ENCODE measurements around the gene AFF1. TPM values are rescaled to one million over a fixed set of nuclear protein-coding genes. Genes with fewer than 3 reads are reported as not detected.
A peak's percentile ranks its signal among the peaks of the same experiment; 100 is the strongest.

The AFF1 gene
- total RNA-seq, 4 donors from 2014 or later: 72.5 to 128 (median 108) TPM

DNA sequence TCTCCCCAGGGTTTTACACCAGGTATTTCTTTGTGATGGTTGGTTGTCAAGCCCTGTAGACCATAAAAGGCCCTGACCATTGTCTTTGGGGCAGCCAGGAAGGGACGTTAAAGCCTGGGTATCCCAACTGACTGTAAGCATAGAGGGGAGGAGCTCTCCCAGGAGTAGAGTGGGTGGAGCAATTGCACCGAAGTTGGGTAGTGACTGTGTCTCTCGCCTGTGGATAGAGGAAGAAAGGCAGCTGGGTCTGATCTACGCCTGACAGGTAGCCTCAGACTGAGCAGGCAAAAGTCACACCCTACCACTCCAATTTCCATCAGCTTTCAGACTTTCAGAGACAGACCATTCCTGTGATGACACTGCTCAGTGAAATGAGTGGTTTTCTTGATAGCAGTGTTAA is 162.3 kb downstream of the AFF1 start:
- TF ChIP-seq POLR2A (IDR thresholded peaks at IDR 0.05): no peak
- TF ChIP-seq, protein P1, sequence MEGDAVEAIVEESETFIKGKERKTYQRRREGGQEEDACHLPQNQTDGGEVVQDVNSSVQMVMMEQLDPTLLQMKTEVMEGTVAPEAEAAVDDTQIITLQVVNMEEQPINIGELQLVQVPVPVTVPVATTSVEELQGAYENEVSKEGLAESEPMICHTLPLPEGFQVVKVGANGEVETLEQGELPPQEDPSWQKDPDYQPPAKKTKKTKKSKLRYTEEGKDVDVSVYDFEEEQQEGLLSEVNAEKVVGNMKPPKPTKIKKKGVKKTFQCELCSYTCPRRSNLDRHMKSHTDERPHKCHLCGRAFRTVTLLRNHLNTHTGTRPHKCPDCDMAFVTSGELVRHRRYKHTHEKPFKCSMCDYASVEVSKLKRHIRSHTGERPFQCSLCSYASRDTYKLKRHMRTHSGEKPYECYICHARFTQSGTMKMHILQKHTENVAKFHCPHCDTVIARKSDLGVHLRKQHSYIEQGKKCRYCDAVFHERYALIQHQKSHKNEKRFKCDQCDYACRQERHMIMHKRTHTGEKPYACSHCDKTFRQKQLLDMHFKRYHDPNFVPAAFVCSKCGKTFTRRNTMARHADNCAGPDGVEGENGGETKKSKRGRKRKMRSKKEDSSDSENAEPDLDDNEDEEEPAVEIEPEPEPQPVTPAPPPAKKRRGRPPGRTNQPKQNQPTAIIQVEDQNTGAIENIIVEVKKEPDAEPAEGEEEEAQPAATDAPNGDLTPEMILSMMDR (IDR thresholded peaks at IDR 0.05): no peak
- DNase-seq: no peak
- Histone ChIP-seq H3K36me3 (peaks cover 0 to 14% (median 0%) of the 10 kb centered on the region in 3 donors), H3K4me1 (peaks cover 0 to 11% (median 2%) of the 10 kb centered on the region in 4 donors), H3K9me3 (no peaks in the 10 kb centered on the region), H3K4me3 (no peak overlapping the region), H3K27me3 (no peaks in the 10 kb centered on the region), H3K27ac (no peak overlapping the region)

DNA sequence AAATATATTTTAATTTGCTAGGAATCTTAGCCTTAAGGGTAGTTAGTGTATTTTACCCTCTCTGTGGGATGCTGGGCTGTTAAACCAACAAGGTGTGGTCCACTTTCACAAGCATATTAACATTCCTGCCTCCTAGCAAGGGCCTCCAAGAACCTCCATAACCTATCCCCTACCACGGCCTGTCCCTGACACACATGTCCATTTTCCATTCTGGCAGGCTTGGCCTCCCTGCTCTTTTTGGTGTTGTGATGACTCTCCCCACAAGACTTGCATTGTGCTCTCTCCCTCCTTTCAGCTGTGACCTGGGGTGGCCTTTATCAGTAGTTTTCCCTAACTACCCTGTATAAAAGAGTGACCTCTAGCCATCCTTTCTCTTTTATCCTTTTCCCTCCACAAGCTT is 165.4 kb downstream of the AFF1 start:
- TF ChIP-seq POLR2A (IDR thresholded peaks at IDR 0.05): no peak
- TF ChIP-seq, protein P1 (IDR thresholded peaks at IDR 0.05): no peak
- Histone ChIP-seq H3K36me3 (peaks cover 0 to 2% (median 0%) of the 10 kb centered on the region in 3 donors), H3K27me3 (no peaks in the 10 kb centered on the region), H3K9me3 (no peaks in the 10 kb centered on the region), H3K27ac (no peak overlapping the region), H3K4me3 (no peak overlapping the region), H3K4me1 (peaks cover 0 to 21% (median 0%) of the 10 kb centered on the region in 4 donors)
- no peak for DNase-seq

DNA sequence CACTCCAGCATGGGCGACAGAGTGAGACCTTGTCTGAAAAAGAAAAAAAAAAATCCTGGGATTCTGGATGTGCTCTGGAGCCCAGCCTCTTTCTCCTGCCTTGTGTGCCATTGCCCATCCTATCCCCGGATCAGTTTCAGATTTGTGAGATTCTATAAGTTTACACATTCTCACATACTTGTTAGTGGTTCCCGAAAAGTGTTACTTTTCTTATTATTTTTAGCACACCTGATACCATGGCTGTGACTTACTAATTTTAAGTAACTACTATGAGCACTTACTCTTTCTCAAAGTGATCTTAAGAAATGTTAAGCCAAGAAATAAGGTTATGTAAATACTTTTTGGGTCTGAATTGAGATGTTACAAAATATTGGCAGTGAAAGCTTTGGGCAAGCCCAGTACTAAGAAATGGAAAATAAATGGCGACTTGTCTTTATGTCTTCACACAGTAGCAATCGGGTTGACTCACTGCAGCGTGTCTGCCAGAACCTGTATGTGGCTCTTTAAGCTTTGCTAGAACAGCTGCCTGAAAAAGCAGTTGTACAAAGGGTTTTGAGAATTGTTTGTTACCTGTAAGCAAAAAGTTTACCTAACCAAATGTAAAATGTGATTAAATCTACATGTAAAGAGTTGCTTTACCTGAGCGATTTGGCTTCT is 166.9 kb downstream of the AFF1 start:
- Histone ChIP-seq H3K4me1 (peaks cover 0 to 21% (median 0%) of the 10 kb centered on the region in 4 donors), H3K36me3 (no peaks in the 10 kb centered on the region), H3K4me3 (no peak overlapping the region), H3K27me3 (no peaks in the 10 kb centered on the region), H3K27ac (no peak overlapping the region), H3K9me3 (no peaks in the 10 kb centered on the region)
- no peak for TF ChIP-seq POLR2A (IDR thresholded peaks at IDR 0.05)
- TF ChIP-seq, protein P1 (IDR thresholded peaks at IDR 0.05): no peak
- no peak for DNase-seq

DNA sequence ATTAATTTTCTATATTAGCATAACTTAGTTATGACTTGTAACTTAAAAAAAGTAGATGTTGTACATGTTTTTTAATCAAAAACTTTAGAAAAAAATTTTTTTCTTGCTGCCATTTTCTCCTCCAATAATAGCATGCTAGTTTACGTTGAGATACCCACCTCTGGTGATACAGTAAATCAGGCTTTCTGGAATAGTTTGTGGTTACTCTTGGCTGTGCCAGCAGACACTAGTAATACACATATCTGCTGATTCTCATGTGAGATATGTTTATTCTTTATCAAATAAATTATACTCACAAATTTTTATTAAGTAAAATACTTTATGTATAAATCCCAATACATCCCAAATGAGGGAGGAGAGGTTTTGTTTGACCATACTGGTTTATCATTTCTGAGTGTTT is 168.3 kb downstream of the AFF1 start:
- Histone ChIP-seq H3K4me1 (peaks cover 0 to 30% (median 0%) of the 10 kb centered on the region in 4 donors), H3K4me3 (no peak overlapping the region)
- TF ChIP-seq, protein P1 (IDR thresholded peaks at IDR 0.05): no peak
- TF ChIP-seq POLR2A (IDR thresholded peaks at IDR 0.05): no peak

DNA sequence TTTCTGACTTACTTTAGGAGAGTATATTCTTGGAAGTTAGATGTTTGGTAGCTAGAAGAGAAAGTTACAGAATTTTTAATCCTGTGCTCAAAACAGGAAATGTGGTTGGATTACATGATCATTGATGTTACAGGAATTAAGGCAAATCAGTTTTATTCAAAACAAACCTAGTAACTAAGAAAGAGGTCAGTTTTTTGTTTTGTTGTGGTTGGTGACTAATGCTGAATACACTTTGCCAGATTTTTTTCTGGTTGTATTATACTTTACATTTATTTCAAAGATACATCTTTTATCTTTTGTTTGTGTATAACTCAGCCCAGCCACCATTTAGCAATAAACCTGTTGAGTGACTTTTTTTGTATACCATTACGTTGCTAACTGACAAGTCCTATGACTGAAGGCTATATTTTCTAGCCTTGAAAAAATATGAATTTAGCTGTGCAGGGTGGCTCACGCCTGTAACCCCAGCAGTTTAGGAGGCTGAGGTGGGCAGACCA is 168.9 kb downstream of the AFF1 start:
- no peak for DNase-seq
- Histone ChIP-seq H3K36me3 (peaks cover 0 to 13% (median 0%) of the 10 kb centered on the region in 3 donors), H3K4me1 (peaks cover 0 to 30% (median 0%) of the 10 kb centered on the region in 4 donors)

More for the DNA sequence above, 168.3 kb downstream of the AFF1 start:
- Histone ChIP-seq H3K27me3 (no peaks in the 10 kb centered on the region), H3K9me3 (no peaks in the 10 kb centered on the region), H3K27ac (peak overlapping the region in 1 of 4 donors; percentile 42), H3K36me3 (peaks cover 0 to 6% (median 0%) of the 10 kb centered on the region in 3 donors)
- DNase-seq: no peak

More for the DNA sequence above, 168.9 kb downstream of the AFF1 start:
- TF ChIP-seq POLR2A (IDR thresholded peaks at IDR 0.05): no peak
- TF ChIP-seq, protein P1 (IDR thresholded peaks at IDR 0.05): no peak
- no peaks in the 10 kb centered on the region for H3K27me3 ChIP-seq
- H3K4me3 ChIP-seq: no peak overlapping the region
- H3K9me3 ChIP-seq: no peaks in the 10 kb centered on the region
- peak overlapping the region in 3 of 4 donors; percentile 31 to 52 (median 42) for H3K27ac ChIP-seq
